HepG2 (cell line): ENCODE measurements around the gene CD2. TPM values are rescaled to one million over a fixed set of nuclear protein-coding genes. Genes with fewer than 3 reads are reported as not detected.

Source experiments
- ATAC-seq: fragments of 200-7000 bp; cut with Tn5 transposase; 3 replicates; pipeline ENCODE4 v1.9.1; 2020; ENCODE audit warnings: mild to moderate bottlenecking, moderate library complexity
- BruUV-seq: library from RNA; stranded (reverse); fragments of 400-500 nt; replicated peaks from 2 replicates; lab custom pipeline; 2021; lab: Mats Ljungman, UMichigan
- CTCF ChIA-PET: fragments of 300-600 bp; formaldehyde crosslinking; extraction: SDS; loops from one replicate; lab custom pipeline; 2021; ENCODE audit warnings: low total read pairs, inconsistent platforms, low intra/inter-chr PET ratio; lab: Yijun Ruan, JAX
- POLR2A ChIA-PET: fragments of 350-600 bp; sonication (Branson Sonifier 250); formaldehyde crosslinking; loops from one replicate; lab custom pipeline; 2020; ENCODE audit warnings: antibody characterized with exemption, inconsistent platforms; lab: Yijun Ruan, JAX
- DNase-seq: peaks from one replicate; pipeline ENCODE4 v3.0.0-alpha.2; 2015; ENCODE audit warnings: low spot score
- FAIRE-seq: peaks from 3 replicates; lab custom pipeline; 2011; peaks lifted over from hg19 to GRCh38; lab: Jason Lieb, UNC
- H2AFZ ChIP-seq: one replicate; pipeline ENCODE4 v1.6.1; 2011; ENCODE audit warnings: low read length, inconsistent platforms
- H3K27ac ChIP-seq: fragments of 300-600 bp; 3 replicates; pipeline ENCODE4 v1.8.0; 2011; ENCODE audit warnings: mixed run types, mild to moderate bottlenecking, mixed read lengths, low read length, inconsistent platforms; ENCODE audit not compliant: insufficient read depth; ENCODE audit errors: extremely low read length
- H3K27me3 ChIP-seq, 2 experiments: fragments of 200-600 bp in 1 of 2; 2 replicates in 1 of 2; 3 replicates in 1 of 2; pipeline versions ENCODE4 v1.6.0 to v1.8.0; 2011; ENCODE audit warnings: low read length in 2 of 2, mild to moderate bottlenecking in 2 of 2, moderate library complexity in 2 of 2, inconsistent platforms in 1 of 2; ENCODE audit not compliant: insufficient read depth in 2 of 2, control insufficient read depth in 1 of 2
- H3K36me3 ChIP-seq, 2 experiments: fragments of 200-600 bp in 1 of 2; replicated peaks in 1 of 2; 2 replicates in 1 of 2; 3 replicates in 1 of 2; pipeline versions ENCODE4 v1.5.1 to v1.8.0; 2011; ENCODE audit warnings: low read length in 2 of 2, inconsistent platforms in 1 of 2; ENCODE audit not compliant: insufficient read depth in 2 of 2, control insufficient read depth in 1 of 2
- H3K4me1 ChIP-seq: 2 replicates; pipeline ENCODE4 v1.5.1; 2012; ENCODE audit warnings: low read length, inconsistent platforms; ENCODE audit not compliant: insufficient read depth
- H3K4me2 ChIP-seq: 2 replicates; pipeline ENCODE4 v1.6.0; 2011; ENCODE audit warnings: low read depth, low read length, inconsistent platforms
- H3K4me3 ChIP-seq, 3 experiments: fragments of 200-600 bp in 1 of 3; sonication (generic), shearing (Covaris generic) in 1 of 3; replicated peaks in 1 of 3; 2 replicates each; pipeline ENCODE4 v1.5.1; 2011 to 2016; ENCODE audit warnings: low read length in 3 of 3, inconsistent platforms in 2 of 3, low read depth in 2 of 3, mild to moderate bottlenecking in 2 of 3, control low read depth in 1 of 3, mixed read lengths in 1 of 3; ENCODE audit not compliant: insufficient read depth in 1 of 3
- H3K79me2 ChIP-seq: one replicate; pipeline ENCODE4 v1.6.1; 2011; ENCODE audit warnings: low read length, inconsistent platforms; ENCODE audit not compliant: insufficient read depth
- H3K9ac ChIP-seq: 2 replicates; pipeline ENCODE4 v1.6.0; 2011; ENCODE audit warnings: mild to moderate bottlenecking, low read depth, low read length, inconsistent platforms; ENCODE audit not compliant: insufficient read depth
- H3K9me3 ChIP-seq: 2 replicates; pipeline ENCODE4 v1.5.1; 2012; ENCODE audit warnings: mild to moderate bottlenecking, low read length
- H4K20me1 ChIP-seq: 2 replicates; pipeline ENCODE4 v1.6.0; 2011; ENCODE audit warnings: inconsistent platforms, mild to moderate bottlenecking, low read length, moderate library complexity; ENCODE audit not compliant: insufficient read depth
- CEBPB ChIP-seq: IDR thresholded peaks from 2 replicates; pipeline ENCODE4 v1.6.1; 2011; ENCODE audit warnings: low read depth, low read length, improper control_type of control experiment, borderline replicate concordance
- ETV6 ChIP-seq: sonication (generic); formaldehyde crosslinking; conservative IDR thresholded peaks from 2 replicates; pipeline ENCODE4 v1.4.0; 2020; ENCODE audit warnings: missing genetic modification reagents
- KLF12 ChIP-seq: sonication (generic); formaldehyde crosslinking; IDR thresholded peaks from 2 replicates; pipeline ENCODE4 v1.4.0; 2020; ENCODE audit warnings: missing genetic modification reagents, borderline replicate concordance
- MEIS2 ChIP-seq: sonication (generic); formaldehyde crosslinking; IDR thresholded peaks from 2 replicates; pipeline ENCODE4 v1.9.0; 2021; ENCODE audit warnings: mild to moderate bottlenecking, missing genetic modification reagents
- PAWR ChIP-seq: sonication (generic); formaldehyde crosslinking; IDR thresholded peaks from 2 replicates; pipeline ENCODE4 v1.4.0; 2020; ENCODE audit warnings: missing genetic modification reagents, mild to moderate bottlenecking, borderline replicate concordance
- SMYD3 ChIP-seq: sonication (generic); formaldehyde crosslinking; IDR thresholded peaks from 2 replicates; pipeline ENCODE4 v1.8.1; 2023; ENCODE audit warnings: mild to moderate bottlenecking, missing genetic modification reagents
- ZFP62 ChIP-seq: sonication (generic); formaldehyde crosslinking; IDR thresholded peaks from 2 replicates; pipeline ENCODE4 v1.4.0; 2020; ENCODE audit warnings: missing genetic modification reagents
- ZNF101 ChIP-seq: sonication (generic); formaldehyde crosslinking; IDR thresholded peaks from 2 replicates; pipeline ENCODE4 v1.4.0; 2020; ENCODE audit warnings: mild to moderate bottlenecking, low read depth, missing genetic modification reagents, borderline replicate concordance
- ZNF747 ChIP-seq: sonication (generic); formaldehyde crosslinking; IDR thresholded peaks from 2 replicates; pipeline ENCODE4 v1.8.1; 2023; ENCODE audit warnings: missing genetic modification reagents, mild to moderate bottlenecking, borderline replicate concordance
- ZNF773 ChIP-seq: sonication (generic); formaldehyde crosslinking; IDR thresholded peaks from 2 replicates; pipeline ENCODE4 v1.4.0; 2020; ENCODE audit warnings: missing genetic modification reagents, borderline replicate concordance
- ZNF850 ChIP-seq: sonication (generic); formaldehyde crosslinking; conservative IDR thresholded peaks from 2 replicates; pipeline ENCODE4 v1.9.0; 2021; ENCODE audit warnings: mild to moderate bottlenecking, missing genetic modification reagents
- WGBS: methylation state at CpG from one replicate; pipeline ENCODE4 v1.1.6; 2017; ENCODE audit warnings: low lambda C conversion rate; 5-methylcytosine and 5-hydroxymethylcytosine counted together
- in situ Hi-C: cut with HindIII; loops from 2 replicates; pipeline ENCODE4 v1.10.0; 2017; ENCODE audit warnings: low pct_unique_long_range_greater_than_20kb; ENCODE audit not compliant: extremely low pct_ligation_motif_present
- intact Hi-C: fragments of 100-400 bp; cut with micrococcal nuclease; formaldehyde crosslinking; loops from one replicate; pipeline ENCODE4 v1.10.0; 2022; ENCODE audit not compliant: unreplicated experiment
- polyA plus RNA-seq, 8 experiments: library from polyadenylated mRNA; depleted of rRNA in 3 of 8; stranded (reverse) in 7 of 8; unstranded in 1 of 8; fragments of >200 nt; fragmentation: Illumina TruSeq in 4 of 8; extraction: Trizol in 4 of 8; gene quantifications; 2 replicates each; pipeline versions ENCODE4 v1.2.1 to v1.2.3, GENCODE V29; 2011 to 2016; ENCODE audit warnings: low read depth in 4 of 8, missing spikeins in 1 of 8, mixed read lengths in 1 of 8; ENCODE audit not compliant: insufficient read depth in 1 of 8
- total RNA-seq, 5 experiments: library from RNA; depleted of rRNA; stranded (reverse); fragments of >200 nt; fragmentation: Illumina TruSeq; extraction: Trizol; gene quantifications; 2 replicates each; pipeline ENCODE4 v1.2.3, GENCODE V29; 2016; ENCODE audit warnings: low read depth in 1 of 5
- TF ChIP-seq, protein P1 (sequence below): sonication (generic); formaldehyde crosslinking; IDR thresholded peaks from 2 replicates; pipeline ENCODE4 v1.4.0; 2020; ENCODE audit warnings: mild to moderate bottlenecking, missing genetic modification reagents
- TF ChIP-seq, protein P2 (sequence below): sonication (generic); formaldehyde crosslinking; IDR thresholded peaks from 2 replicates; pipeline ENCODE4 v1.4.0; 2020; ENCODE audit warnings: mild to moderate bottlenecking, missing genetic modification reagents

CD2 gene
- total and polyA plus RNA-seq, 2 of the 13 experiments (the other 11 are each of a cell fraction or from before 2014, with no cell fraction given): not detected

DNA sequence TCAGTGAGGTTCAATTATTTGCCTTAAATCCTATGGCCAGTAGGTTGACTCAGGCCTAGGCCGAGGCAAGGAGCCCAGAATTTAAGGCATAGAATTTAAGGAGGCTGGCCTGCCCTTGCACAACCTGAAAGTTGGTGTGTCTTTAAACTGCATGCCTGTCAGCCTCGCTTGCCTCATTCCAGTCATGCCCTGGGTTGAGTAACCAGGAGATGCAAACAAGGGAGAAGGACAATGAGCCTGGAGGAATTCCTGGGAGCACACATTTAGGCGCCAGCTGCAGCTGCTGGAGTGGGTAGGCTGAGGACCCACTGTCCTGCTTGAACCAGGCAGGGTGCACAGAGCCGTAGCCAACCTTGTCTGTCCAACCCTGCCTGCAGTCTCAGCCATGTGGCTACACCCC, 11.7 kb downstream of the CD2 start:
- POLR2A ChIA-PET: no interaction called here

GRCh38 chr1:116766616-116767469, 12.6 kb downstream of the CD2 start:
- BruUV-seq: no TSS peak
- WGBS: 52% methylated on average over 11 of the region's 13 CpGs
- H2AFZ ChIP-seq: no peak overlapping the region
- ChIA-PET CTCF (no interaction called here), POLR2A (no interaction called here)
- DNase-seq (no peak), ATAC-seq (no peak), FAIRE-seq (no peak)
- intact Hi-C loops: no loop called here
- H3K9ac ChIP-seq: no peak overlapping the region
- no peaks in the 10 kb centered on the region for H3K9me3 ChIP-seq
- in situ Hi-C loops: no loop called here
- no peaks in the 10 kb centered on the region for H3K79me2 ChIP-seq
- H3K4me1 ChIP-seq: peaks cover 13% of the 10 kb centered on the region
- no peak overlapping the region for H3K27ac ChIP-seq
- H3K27me3 ChIP-seq: peaks cover 0 to 4% of the 10 kb centered on the region in 2 experiments; a peak in 2 of 5 replicates
- no peak overlapping the region for H3K4me3 ChIP-seq
- H4K20me1 ChIP-seq: no peaks in the 10 kb centered on the region
- H3K4me2 ChIP-seq: no peak overlapping the region
- no peaks in the 10 kb centered on the region for H3K36me3 ChIP-seq
- TF ChIP-seq ZFP62 (CRISPR knock-in tag): no peak
- no peak for TF ChIP-seq ETV6 (CRISPR knock-in tag)
- no peak for TF ChIP-seq ZNF747 (CRISPR knock-in tag)
- TF ChIP-seq PAWR: no peak
- no peak for TF ChIP-seq ZNF101
- TF ChIP-seq, protein P1, sequence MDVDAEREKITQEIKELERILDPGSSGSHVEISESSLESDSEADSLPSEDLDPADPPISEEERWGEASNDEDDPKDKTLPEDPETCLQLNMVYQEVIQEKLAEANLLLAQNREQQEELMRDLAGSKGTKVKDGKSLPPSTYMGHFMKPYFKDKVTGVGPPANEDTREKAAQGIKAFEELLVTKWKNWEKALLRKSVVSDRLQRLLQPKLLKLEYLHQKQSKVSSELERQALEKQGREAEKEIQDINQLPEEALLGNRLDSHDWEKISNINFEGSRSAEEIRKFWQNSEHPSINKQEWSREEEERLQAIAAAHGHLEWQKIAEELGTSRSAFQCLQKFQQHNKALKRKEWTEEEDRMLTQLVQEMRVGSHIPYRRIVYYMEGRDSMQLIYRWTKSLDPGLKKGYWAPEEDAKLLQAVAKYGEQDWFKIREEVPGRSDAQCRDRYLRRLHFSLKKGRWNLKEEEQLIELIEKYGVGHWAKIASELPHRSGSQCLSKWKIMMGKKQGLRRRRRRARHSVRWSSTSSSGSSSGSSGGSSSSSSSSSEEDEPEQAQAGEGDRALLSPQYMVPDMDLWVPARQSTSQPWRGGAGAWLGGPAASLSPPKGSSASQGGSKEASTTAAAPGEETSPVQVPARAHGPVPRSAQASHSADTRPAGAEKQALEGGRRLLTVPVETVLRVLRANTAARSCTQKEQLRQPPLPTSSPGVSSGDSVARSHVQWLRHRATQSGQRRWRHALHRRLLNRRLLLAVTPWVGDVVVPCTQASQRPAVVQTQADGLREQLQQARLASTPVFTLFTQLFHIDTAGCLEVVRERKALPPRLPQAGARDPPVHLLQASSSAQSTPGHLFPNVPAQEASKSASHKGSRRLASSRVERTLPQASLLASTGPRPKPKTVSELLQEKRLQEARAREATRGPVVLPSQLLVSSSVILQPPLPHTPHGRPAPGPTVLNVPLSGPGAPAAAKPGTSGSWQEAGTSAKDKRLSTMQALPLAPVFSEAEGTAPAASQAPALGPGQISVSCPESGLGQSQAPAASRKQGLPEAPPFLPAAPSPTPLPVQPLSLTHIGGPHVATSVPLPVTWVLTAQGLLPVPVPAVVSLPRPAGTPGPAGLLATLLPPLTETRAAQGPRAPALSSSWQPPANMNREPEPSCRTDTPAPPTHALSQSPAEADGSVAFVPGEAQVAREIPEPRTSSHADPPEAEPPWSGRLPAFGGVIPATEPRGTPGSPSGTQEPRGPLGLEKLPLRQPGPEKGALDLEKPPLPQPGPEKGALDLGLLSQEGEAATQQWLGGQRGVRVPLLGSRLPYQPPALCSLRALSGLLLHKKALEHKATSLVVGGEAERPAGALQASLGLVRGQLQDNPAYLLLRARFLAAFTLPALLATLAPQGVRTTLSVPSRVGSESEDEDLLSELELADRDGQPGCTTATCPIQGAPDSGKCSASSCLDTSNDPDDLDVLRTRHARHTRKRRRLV (CRISPR knock-in tag): no peak

More for the DNA sequence above, 11.7 kb downstream of the CD2 start:
- ATAC-seq (peak; percentile 20; the same call in 1 of the 3 replicates), DNase-seq (no peak), FAIRE-seq (no peak)
- Histone ChIP-seq H4K20me1 (no peaks in the 10 kb centered on the region), H3K36me3 (no peaks in the 10 kb centered on the region), H3K9ac (no peak overlapping the region), H3K9me3 (no peaks in the 10 kb centered on the region), H3K4me3 (no peak overlapping the region), H2AFZ (no peak overlapping the region), H3K27ac (no peak overlapping the region), H3K79me2 (no peaks in the 10 kb centered on the region), H3K27me3 (peaks cover 0 to 4% of the 10 kb centered on the region in 2 experiments; a peak in 2 of 5 replicates), H3K4me2 (no peak overlapping the region), H3K4me1 (peaks cover 13% of the 10 kb centered on the region)
- intact Hi-C loops (no loop called here), in situ Hi-C loops (no loop called here)
- BruUV-seq: no TSS peak
- WGBS: 0% methylated on average over 3 of the region's 4 CpGs
- CTCF ChIA-PET: no interaction called here
- TF ChIP-seq SMYD3 (CRISPR knock-in tag) (no peak), ZNF850 (CRISPR knock-in tag) (no peak), KLF12 (CRISPR knock-in tag) (no peak), MEIS2 (CRISPR knock-in tag) (no peak), ZNF773 (CRISPR knock-in tag) (no peak), CEBPB (peak; percentile 55; the same call in 1 of the 2 replicates)
- TF ChIP-seq, protein P2, sequence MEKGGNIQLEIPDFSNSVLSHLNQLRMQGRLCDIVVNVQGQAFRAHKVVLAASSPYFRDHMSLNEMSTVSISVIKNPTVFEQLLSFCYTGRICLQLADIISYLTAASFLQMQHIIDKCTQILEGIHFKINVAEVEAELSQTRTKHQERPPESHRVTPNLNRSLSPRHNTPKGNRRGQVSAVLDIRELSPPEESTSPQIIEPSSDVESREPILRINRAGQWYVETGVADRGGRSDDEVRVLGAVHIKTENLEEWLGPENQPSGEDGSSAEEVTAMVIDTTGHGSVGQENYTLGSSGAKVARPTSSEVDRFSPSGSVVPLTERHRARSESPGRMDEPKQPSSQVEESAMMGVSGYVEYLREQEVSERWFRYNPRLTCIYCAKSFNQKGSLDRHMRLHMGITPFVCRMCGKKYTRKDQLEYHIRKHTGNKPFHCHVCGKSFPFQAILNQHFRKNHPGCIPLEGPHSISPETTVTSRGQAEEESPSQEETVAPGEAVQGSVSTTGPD (CRISPR knock-in tag): no peak
